Activated CD4-positive, alpha-beta T cell treated with anti-CD3 and anti-CD28 coated beads, Interleukin-10, Interleukin-2, amounts not matched to agents 100 ng/mL and 50 ng/mL, durations not matched to agents 16 hours and 8 hours (primary cell): ENCODE measurements around the gene PA2G4.
"Not testable (repeated sequence)": the region's sequence is repeated elsewhere in the genome, so short reads cannot be mapped to it uniquely, and the experiment has no call there.

Experiments
- DNase-seq: peaks from one replicate; pipeline ENCODE4 v3.0.0-alpha.2; 2020

PA2G4 gene

DNA sequence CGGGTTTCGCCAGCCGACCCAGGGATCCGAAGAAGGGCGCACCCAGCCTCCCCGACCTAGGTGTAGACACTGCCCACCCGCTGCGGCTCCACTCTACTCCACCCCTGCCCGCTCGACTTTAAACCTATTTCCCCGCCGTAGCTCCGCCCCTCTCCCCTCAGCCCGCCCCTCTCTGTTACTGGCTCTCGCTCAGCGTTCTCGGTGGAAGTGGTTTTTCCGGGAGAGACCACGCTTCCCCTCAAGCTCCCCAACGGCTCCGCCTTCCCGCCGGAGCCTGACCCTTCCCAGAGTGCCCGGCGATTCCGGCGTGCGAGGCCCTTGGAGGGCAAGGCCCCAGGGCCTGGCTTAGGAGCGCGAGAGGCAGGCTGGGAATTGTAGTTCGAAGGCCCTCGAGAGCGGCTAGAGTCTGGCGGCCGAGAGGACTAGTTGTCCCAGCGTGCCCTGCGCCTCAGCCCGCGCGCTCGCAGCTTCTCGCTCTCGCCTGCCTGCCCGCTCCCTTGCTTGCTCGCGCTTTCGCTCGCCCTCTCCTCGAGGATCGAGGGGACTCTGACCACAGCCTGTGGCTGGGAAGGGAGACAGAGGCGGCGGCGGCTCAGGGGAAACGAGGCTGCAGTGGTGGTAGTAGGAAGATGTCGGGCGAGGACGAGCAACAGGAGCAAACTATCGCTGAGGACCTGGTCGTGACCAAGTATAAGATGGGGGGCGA, at the start of gene PA2G4:
Gene PA2G4, plus strand, starts transcription at position 451 of the 706 bp plus-strand sequence. Its CDS starts 179 bp downstream, at position 630.
- peak; percentile 100 for DNase-seq

DNA sequence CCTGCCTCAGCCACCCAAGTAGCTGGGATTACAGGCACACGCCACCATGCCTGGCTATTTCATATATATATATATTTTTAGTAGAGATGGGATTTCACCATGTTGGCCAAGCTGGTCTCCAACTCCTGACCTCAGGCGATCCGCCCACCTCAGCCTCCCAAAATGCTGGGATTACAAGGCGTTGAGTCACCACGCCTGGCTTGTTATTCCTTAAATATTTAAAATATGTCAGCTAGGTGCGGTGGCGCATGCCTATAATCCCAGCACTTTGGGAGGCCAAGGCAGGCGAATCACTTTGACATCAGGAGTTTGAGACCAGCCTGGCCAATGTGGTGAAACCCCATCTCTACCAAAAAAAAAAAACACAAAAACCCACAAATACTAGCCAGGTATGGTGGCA, 44.4 kb upstream of the PA2G4 start:
- not testable (repeated sequence) for DNase-seq

DNA sequence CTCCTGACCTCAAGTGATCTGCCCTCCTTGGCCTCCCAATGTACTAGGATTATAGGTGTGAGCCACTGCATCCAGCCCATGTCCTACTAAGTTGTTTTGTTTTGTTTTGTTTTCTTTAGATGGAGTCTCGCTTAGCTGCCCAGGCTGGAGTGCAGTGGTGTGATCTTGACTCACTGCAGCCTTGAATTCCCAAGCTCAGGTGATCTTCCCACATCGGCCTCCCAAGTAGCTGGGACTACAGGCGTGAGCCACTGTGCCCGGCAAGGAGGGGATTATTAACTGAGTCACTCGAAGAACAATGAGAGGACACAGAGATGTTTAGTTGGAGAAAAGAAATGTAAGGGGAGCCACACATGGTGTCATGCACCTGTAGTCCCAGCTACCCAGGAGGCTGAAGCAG, 42.4 kb upstream of the PA2G4 start:
- no peak for DNase-seq

DNA sequence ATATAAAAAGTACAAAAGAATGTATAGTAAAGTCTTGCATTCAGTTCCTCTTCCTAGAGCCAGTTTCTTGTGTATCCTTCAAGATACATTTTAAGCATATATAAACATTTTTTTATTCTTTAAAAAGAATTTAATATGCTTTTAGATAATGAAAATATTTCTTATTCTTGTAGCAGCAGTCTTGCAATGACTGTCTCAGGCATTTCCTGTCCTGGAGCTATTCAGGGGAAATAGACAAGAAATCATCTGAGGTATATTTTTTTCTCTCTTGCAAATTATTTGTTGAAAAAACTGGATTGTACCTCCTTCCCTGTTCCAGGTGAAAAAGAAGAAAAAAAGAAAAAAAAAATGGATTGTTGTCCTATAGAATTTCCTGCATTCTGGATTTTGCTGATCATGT, 41.4 kb upstream of the PA2G4 start:
- DNase-seq: no peak

DNA sequence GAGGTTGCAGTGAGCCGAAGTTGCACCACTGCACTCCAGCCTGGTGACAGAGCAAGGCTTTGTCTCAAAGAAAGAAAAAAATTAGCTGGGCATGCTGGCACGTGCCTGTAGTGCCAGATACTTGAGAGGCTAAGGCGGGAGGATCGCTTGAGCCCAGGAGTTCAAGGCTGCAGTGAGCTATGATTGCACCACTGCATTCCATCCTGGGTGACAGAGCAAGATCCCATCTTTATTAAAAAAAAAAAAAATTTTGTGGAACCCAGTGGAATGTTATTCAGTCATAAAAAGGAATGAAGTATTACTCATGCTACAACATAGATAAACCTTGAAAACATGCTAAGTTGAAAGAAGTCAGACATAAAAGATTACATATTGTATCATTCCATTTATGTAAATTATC, 32.7 kb upstream of the PA2G4 start:
- no peak for DNase-seq

DNA sequence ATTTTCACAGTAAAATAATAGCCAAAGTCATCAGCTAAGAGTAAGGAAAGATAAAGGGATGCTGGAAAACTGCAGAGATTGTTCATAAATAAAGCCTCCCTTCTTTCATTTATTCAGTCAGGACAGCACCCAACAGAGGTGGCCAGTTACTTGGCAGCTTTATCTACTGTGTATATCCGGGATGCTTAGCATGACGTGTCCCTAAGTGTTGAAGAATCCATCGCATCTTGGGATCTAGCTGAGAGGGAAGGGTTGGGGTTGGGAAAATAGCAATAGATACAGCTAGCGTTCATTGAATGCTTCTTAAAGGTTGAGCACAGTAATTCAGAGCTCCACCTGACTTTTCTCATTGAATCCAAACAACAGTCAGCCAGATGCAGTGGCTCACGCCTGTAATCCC, 30.0 kb upstream of the PA2G4 start:
- DNase-seq: no peak

DNA sequence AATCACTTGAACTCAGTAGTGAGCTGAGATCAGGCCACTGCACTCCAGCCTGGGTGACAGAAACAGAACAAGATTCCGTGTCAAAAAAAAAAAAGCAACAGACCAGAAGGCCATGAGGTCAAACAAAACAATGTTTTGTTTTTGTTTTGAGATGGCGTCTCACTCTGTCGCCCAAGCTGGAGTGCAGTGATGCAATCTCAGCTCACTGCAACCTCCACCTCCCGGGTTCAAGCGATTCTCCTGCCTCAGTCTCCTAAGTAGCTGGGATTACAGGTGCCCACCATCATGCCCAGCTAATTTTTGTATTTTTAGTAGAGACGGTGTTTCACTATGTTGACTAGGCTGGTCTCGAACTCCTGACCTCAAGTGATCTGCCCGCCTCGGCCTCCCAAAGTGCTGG, 26.4 kb upstream of the PA2G4 start:
- DNase-seq: not testable (repeated sequence)

DNA sequence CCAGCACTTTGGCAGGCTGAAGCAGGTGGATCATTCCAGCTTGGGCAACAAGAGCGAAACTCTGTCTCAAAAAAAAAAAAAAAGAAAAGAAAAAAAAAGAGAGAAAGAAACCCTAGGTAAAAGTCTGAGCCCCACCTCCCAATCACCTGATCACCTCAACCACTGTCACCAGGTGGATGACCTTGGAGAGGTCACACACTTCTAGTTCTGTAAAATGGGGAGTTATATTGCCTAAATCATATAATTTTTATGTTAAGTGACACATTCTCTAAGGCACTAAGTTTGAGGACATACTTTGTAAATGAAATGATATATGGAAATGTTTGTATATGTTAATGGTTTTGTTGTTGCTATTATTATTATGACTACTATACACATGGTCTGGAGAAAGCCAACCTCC, 25.9 kb upstream of the PA2G4 start:
- no peak for DNase-seq

DNA sequence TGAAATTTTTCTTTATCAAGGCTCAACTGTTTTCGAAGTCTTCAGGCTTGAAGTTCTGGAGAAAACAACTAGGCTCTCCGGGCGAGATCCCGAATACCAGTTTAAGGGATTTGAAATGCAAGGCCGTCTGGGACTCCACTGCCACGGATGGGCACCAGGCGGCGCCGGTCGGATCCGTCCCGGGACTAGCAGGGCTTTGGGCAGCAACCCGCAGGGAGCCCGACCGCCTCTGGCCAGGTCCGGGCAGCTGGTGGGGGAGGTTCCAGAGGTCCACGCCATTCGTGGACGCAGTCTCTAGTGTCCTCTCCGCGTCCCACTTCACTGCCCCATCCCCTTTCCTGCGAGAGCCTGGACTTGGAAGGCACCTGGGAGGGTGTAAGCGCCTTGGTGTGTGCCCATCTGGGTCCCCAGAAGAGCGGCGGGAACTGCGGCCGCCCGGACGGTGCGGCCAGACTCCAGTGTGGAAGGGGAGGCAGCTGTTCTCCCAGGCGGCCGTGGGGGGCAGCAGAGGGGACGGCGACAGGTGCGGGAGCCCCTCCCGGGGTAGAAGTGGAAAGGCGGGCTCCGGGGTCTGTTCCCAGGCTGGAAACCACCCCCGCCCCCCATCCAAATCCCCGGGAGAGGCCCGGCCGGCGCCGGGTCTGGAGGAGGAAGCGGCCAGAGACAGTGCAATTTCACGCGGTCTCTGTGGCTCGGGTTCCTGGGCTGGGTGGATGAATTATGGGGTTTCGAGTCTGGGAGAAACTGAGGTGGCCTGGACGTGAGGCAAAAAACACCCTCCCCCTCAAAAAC, 25.2 kb upstream of the PA2G4 start:
- DNase-seq: peak; percentile 58

DNA sequence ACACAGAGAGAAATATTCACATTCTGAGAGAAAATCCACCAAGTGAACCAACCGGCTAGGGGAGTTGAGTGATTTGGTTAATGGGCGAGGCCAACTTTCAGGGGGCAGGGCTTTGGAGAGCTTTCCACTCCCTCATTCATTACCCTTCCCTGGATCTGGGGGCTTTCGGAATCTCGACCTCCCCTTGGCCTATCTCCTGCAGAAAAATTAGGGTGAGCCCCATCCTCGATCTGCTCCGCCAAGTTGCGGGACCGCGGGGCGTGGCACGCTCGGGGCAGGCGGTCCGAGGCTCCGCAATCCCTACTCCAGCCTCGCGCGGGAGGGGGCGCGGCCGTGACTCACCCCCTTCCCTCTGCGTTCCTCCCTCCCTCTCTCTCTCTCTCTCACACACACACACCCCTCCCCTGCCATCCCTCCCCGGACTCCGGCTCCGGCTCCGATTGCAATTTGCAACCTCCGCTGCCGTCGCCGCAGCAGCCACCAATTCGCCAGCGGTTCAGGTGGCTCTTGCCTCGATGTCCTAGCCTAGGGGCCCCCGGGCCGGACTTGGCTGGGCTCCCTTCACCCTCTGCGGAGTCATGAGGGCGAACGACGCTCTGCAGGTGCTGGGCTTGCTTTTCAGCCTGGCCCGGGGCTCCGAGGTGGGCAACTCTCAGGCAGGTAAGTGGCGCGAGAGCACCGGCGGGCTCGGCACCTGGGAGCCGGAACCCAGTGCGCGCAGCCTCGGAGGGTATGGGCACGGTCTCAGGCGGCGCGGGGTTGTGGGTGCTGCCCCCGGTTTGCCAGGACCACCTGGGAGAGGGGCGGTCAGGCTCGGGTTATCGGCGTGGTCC, 24.4 kb upstream of the PA2G4 start, which contains the start of gene ERBB3:
Gene ERBB3, plus strand, starts transcription at position 443 of the 833 bp plus-strand sequence. Its CDS starts 136 bp downstream, at position 579.
- DNase-seq: peak; percentile 69

DNA sequence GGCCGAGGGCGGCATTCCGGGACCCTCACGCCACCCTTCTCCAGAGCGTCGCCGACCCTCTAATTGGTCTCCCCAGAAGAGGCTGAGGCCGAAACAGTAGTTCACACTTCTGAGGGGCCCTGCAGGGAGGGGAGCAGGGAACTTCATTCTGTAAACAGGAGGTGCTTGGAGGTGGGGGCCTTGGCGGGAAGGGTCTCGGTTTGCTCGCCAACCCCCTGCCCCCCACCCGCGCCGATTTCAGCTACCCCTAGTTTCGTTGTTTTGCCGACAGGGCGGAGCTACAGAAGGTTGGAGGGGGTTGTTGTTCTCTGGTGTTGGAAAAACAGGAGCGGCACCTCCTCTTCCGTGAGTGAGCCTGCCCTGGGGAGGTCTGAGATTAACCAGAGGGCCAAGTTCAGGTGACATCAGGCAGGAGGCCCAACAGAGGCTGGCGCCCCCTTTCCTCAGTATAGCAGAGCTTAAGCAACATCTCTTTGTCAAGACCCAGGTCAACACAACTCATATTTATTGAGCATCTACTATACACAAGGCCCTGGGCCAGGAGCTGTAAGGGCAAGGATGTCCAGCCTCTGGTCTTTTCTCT, 23.7 kb upstream of the PA2G4 start:
- no peak for DNase-seq

DNA sequence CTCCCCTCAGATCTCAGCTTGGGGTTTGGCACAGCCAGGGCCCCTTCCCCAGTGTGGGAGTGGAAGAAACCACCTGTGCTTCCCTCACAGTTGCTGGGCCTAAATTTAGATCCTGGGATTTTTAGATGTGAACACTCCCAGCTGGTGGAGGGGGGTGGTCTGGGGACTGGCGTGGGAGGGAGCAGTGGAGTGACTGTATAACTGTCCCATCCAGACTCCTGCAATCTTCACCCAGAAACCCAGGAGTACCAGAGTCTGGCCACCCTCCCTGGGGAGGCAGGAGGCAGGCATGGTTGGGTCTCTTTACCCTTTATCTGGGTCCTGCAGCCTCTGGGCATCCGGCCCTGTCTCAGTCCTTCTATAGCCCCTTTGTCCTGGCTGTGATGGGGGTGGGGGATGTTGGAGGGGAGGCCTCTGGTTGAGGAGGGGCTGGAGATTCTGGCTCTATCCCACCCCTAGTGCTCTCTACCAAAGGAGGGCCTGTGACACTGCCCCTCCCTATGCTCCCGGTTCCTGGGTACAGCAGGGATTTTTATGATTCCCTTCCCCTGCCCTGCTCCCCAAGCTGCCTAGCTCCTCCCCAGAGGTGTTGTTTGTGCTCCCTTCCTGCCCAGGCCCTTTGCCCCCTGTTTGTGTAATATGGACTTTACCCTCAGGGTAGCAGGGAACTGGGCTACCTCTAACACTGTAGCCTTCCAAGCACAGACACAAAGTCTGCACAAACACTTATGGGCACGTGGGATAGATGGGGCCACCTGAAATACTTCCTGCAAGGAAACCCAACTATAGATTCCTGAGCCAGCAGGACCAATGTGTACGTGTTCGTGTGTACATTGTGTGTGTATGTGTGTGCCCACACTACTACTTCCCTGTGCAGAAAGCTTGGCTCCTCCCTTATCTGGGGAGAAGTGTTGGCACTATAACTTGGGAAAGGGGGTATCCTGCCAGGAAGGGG, 22.7 kb upstream of the PA2G4 start:
- no peak for DNase-seq

DNA sequence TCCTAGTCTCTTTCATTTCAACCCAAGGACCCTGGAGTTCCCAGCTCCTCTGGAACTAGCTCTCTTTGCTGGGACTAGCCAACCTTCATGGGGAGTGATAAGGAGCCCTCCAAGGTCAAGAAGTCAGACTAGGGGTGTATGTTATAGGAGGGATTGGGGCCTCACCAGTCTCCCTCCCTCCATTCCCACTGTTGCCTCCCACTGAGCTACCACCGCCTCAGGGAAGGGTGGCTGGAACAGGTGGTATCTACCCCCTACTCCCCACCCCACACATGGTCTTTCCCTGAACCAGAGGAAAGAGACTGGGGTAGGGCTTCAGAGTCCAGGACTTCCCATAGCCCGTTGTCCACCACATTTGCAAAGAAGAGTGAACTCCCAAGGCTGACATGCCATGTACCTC, 22.0 kb upstream of the PA2G4 start:
- DNase-seq: no peak

DNA sequence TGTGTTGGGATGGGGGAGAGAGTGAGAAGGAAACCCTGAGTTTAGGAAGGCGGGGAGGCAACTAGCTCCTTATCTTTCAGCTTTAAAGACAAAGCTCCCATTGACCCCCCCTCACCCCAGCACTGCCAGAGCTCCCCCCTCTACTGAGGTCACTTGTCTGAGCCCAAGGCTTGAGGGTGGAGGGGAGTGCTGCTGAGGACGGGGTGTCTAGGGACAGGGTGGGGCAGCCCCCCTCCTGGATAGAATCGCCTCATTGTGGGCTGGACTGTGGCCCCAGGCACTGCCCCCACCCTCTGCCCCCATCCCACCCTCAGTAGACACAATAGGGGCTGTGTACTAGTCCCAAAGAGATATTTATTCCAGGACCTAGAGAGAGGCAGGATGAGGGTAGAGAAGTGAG, 21.4 kb upstream of the PA2G4 start:
- DNase-seq: no peak

DNA sequence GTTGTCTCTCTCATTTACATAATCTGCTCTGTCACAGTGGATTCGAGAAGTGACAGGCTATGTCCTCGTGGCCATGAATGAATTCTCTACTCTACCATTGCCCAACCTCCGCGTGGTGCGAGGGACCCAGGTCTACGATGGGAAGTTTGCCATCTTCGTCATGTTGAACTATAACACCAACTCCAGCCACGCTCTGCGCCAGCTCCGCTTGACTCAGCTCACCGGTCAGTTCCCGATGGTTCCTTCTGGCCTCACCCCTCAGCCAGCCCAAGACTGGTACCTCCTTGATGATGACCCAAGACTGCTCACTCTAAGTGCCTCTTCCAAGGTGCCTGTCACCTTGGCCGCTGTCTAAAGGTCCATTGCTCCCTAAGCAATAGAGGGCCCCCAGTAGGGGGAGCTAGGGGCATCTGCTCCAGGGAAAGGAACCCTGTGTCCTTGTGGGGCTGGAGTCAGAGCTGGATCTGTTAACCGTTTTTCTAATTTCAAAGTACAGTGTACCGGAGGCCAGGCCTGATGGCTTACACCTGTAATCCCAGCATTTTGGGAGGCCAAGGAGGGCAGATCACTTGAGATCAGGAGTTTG, 19.3 kb upstream of the PA2G4 start:
- peak; percentile 52 for DNase-seq

DNA sequence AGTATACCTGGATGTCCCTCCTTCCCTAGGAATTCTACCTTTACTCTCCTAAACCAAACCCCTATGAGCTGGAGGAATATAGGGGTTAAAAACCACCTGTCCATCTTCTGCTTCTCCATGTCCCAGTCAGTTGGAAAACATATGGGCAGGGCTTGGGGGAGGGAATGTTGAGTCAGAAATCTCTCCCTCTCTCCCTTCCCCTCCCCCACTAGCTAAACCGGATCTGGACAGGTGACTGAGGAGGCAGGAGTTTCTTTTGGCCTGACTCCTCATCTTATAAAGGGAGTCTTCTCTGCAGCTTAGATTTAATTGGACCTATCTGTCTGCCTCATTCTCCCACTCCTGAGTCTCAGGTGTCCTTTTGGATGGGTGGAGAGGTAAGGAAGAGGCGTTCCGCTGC, 18.3 kb upstream of the PA2G4 start:
- DNase-seq: no peak

DNA sequence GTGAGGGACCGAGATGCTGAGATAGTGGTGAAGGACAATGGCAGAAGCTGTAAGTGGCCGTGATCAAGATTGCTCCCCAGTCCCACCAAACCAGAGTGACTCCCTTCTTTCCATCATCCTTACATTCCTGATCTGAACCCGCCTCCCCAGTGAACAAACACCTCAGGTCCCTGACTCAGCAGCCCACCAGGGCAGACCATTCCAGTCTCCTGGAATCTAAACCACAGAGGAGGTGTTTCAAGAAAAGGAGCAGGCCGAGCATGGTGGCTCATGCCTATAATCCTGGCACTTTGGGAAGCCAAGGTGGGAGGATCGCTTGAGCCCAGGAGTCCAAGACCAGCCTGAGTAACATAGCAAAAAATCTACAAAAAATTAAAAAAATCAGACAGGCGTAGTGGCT, 17.8 kb upstream of the PA2G4 start:
- DNase-seq: no peak

DNA sequence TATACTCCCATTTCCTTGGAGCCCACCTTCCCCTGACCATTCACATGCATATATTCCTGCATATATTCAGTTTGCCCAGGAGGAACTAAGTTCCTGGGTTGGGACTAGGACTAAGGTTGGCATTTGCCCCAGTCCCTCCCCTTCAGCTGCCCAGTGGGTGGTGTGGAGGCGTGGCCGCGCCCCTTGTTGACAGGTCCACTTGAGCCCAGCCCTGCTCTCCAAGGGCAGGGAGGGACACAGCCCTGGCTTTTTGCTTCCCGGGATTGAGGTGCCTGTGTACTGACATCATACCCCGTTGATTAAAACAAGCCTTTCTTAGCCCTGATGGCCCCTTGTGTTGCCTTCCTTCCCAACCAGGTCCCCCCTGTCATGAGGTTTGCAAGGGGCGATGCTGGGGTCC, 17.1 kb upstream of the PA2G4 start:
- no peak for DNase-seq

DNA sequence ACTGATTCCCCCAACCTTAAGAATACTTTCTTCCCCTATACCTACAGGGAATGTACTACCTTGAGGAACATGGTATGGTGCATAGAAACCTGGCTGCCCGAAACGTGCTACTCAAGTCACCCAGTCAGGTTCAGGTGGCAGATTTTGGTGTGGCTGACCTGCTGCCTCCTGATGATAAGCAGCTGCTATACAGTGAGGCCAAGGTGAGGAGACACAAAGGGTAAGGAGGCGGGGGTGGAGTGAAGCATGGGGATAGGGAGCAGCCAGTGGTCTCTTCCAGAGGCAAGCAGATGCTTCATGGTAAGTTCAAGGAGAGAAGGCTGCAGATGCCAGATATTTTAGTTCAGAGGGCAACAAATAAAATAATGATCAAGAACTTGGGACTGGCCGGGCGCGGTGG, 6.6 kb upstream of the PA2G4 start:
- DNase-seq: no peak

DNA sequence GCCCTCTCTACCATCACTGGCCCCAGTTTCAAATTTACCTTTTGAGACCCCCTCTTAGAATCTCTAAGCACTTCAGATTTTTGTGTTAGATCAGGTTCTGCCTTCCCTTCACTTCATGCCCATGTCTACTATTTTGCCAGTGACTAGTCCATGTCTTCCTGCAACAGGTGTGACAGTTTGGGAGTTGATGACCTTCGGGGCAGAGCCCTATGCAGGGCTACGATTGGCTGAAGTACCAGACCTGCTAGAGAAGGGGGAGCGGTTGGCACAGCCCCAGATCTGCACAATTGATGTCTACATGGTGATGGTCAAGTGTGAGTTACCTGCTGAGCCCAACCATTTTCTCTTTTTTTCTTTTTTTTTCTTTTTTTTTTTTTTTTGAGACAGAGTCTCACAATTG, 5.8 kb upstream of the PA2G4 start:
- no peak for DNase-seq

DNA sequence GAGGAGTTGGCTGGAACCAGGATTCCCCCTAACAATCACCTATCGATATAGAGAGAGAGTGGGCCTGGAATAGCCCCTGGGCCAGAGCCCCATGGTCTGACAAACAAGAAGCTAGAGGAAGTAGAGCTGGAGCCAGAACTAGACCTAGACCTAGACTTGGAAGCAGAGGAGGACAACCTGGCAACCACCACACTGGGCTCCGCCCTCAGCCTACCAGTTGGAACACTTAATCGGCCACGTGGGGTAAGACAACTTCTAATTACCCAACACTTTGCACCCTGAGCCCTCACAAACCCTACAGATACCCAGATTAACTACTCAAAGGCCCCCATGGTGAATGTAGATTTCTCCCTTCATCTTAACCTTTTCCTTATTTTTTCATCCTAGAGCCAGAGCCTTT, 4.6 kb upstream of the PA2G4 start:
- no peak for DNase-seq

DNA sequence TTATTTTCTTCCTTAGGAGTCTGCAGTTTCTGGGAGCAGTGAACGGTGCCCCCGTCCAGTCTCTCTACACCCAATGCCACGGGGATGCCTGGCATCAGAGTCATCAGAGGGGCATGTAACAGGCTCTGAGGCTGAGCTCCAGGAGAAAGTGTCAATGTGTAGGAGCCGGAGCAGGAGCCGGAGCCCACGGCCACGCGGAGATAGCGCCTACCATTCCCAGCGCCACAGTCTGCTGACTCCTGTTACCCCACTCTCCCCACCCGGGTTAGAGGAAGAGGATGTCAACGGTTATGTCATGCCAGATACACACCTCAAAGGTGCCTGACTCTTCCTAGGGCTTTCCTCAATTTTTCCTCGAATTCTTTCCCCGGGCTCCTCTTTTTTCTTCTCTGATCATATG, 3.3 kb upstream of the PA2G4 start:
- DNase-seq: no peak
